Lower leg skin (tissue), 4 donors: ENCODE data around the gene PTPN13. TPM values are rescaled to one million over a fixed set of nuclear protein-coding genes. Genes with fewer than 3 reads are reported as not detected.

Experiments
- DNase-seq, 2 donors: peaks; one replicate each; pipeline ENCODE4 v3.0.0-alpha.2; 2019; ENCODE audit warnings: low spot score in 2 of 2
- H3K4me3 ChIP-seq: fragments of 200-600 bp; sonication (generic); 2 replicates; pipeline ENCODE4 v1.5.1; 2017; ENCODE audit warnings: mild to moderate bottlenecking, low read depth; ENCODE audit not compliant: poor library complexity, severe bottlenecking
- POLR2A ChIP-seq, 2 donors: fragments of 450-650 bp; IDR thresholded peaks; one replicate each; pipeline ENCODE4 v1.6.1; 2016 to 2017; ENCODE audit warnings: antibody characterized with exemption in 2 of 2, mild to moderate bottlenecking in 1 of 2, moderate library complexity in 1 of 2
- WGBS, 2 donors: methylation state at CpG; one replicate each; pipeline ENCODE4 v1.1.5; 2018; 5-methylcytosine and 5-hydroxymethylcytosine counted together
- intact Hi-C: fragments of 100-400 bp; cut with DNase I; formaldehyde crosslinking; loops from one replicate; pipeline ENCODE4 v1.15.0; 2023; ENCODE audit warnings: low total_unique reads
- total RNA-seq, 4 donors: library from RNA; depleted of rRNA; stranded (reverse); fragments of >200 nt; gene quantifications; one replicate each; pipeline ENCODE4 v1.1.0, GENCODE V29; 2016
- TF ChIP-seq, protein P1 (sequence below), 3 donors: fragments of 450-650 bp; IDR thresholded peaks; one replicate each; pipeline ENCODE4 v1.5.1; 2016; ENCODE audit warnings: antibody characterized with exemption in 3 of 3, mild to moderate bottlenecking in 3 of 3, moderate library complexity in 2 of 3

Gene PTPN13
- total RNA-seq, 4 donors from 2014 or later: 98.7 to 135 (median 113) TPM

DNA sequence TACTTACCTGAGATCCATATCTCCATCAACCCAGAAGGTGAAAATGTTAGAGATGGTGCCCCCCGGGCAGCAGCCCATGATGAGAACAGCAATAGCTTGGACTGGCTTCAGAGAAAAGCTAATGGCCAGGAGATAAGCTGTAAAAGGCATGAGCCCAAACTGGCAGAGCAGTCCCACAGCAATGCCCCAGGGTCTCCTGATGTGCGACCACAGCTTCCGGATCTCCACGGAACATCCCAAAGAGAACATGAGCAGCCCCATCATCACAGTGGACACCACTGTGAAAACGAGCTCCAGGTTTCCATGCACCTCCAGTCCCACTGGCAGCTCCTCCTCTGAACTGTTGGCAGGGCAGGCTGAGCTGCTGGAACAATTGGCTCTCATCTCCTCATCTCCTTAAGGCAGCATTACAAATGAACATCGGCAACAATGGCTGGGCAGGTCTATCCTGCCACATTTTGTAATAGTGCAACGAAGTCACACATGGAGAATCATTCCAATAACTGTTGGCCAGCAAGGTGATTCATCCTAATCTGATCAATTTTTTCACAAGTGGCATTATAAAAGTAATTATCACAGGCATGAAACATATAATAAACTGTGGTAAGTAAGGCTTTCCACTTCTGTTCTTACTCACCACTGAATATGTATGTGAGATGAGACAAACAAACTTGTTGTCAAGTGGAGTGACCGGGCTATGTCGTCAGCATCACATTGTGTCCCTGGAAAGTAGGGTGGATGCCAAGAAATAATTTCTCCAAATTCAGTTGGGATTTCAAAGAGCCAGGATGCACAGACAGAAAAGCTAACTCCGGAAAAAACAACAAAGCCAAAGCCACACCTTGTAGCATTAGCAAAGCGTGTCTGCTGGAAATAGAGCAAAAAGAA lies 254.9 kb downstream of the PTPN13 start, which contains the start of gene SLC10A6:
TSS of gene SLC10A6 (minus strand) at position 653 of the 888 bp plus-strand sequence. CDS start at position 384, 269 bp downstream.
- WGBS, 2 donors: 24 to 30% methylated on average over 9 to 11 of the region's 11 CpGs
- intact Hi-C loops: no loop called here
- H3K4me3 ChIP-seq: peak within 1 kb of the TSS; percentile 34
- TF ChIP-seq POLR2A (IDR thresholded peaks at IDR 0.05): peak in 1 of 2 donors; percentile 55
- TF ChIP-seq, protein P1, sequence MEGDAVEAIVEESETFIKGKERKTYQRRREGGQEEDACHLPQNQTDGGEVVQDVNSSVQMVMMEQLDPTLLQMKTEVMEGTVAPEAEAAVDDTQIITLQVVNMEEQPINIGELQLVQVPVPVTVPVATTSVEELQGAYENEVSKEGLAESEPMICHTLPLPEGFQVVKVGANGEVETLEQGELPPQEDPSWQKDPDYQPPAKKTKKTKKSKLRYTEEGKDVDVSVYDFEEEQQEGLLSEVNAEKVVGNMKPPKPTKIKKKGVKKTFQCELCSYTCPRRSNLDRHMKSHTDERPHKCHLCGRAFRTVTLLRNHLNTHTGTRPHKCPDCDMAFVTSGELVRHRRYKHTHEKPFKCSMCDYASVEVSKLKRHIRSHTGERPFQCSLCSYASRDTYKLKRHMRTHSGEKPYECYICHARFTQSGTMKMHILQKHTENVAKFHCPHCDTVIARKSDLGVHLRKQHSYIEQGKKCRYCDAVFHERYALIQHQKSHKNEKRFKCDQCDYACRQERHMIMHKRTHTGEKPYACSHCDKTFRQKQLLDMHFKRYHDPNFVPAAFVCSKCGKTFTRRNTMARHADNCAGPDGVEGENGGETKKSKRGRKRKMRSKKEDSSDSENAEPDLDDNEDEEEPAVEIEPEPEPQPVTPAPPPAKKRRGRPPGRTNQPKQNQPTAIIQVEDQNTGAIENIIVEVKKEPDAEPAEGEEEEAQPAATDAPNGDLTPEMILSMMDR (IDR thresholded peaks at IDR 0.05): no peak
- DNase-seq: peak in 1 of 2 donors; percentile 64

DNA sequence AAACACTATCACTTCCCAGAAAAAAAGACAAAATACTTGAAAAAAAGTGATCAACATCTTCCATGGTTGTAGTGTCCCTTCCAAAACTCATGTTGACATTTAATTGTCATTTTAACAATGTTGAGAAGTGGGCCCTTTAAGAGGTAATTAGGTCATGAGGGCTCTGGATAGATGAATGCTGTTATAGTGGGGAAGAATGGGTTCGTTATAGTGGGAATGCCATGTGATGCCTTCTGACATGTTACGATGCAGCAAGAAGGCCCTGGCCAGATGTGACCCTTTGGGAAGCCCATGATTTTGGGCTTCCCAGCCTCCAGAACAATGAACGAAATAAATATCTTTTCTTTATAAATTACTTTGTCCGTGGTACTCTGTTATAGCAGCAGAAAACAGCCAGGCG lies 259.1 kb downstream of the PTPN13 start:
- DNase-seq: no peak
- 90 to 92% methylated on average over 5 of the region's 5 CpGs for WGBS, 2 donors
- intact Hi-C loops: no loop called here
- no peak for TF ChIP-seq POLR2A (IDR thresholded peaks at IDR 0.05)
- TF ChIP-seq, protein P1 (IDR thresholded peaks at IDR 0.05): no peak
- H3K4me3 ChIP-seq: no peak overlapping the region

DNA sequence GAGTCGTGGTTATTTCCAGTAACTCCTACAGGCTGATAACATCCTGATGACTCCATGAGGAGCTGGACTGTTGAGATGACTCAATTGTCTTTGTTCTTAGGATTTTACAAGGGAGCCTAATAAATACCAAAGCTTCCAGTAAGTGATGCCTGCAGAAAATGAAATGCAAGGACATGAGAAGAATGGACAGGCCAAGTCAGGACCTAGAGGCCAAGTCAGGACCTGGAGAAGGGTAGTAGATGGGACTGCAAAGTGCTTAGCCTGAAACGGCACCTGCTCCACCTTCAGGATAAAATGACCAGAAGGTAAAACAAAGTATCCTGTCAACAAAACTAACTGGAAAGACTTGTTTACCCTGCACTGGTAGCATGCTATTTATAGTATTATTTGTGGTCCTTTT lies 261.5 kb downstream of the PTPN13 start:
- DNase-seq: no peak
- H3K4me3 ChIP-seq: no peak overlapping the region
- intact Hi-C loops: no loop called here
- 30 to 36% methylated on average over 2 of the region's 2 CpGs for WGBS, 2 donors
- TF ChIP-seq, protein P1 (IDR thresholded peaks at IDR 0.05): no peak
- no peak for TF ChIP-seq POLR2A (IDR thresholded peaks at IDR 0.05)

DNA sequence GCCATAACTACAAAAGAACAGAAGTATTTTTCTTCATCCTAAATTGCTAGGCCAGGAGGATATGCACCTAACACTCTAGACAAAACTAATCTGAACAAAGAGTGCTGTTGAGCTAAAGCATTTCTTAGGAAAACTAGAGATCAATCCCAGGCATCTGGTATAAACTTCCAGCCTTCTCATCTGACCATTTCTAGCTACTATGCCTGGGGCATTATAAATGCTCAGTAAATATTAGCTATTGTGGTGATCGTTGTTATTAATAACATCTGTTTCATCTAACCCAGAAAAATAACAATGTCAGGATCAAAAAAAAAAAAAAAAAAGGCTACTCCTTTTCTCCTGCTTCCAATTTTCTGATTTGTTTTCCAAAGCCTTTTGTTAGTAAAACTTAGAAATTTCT lies 262.8 kb downstream of the PTPN13 start:
- H3K4me3 ChIP-seq: no peak overlapping the region
- 37 to 45% methylated on average over 1 of the region's 1 CpG for WGBS, 2 donors
- DNase-seq: no peak
- intact Hi-C loops: no loop called here
- no peak for TF ChIP-seq POLR2A (IDR thresholded peaks at IDR 0.05)

DNA sequence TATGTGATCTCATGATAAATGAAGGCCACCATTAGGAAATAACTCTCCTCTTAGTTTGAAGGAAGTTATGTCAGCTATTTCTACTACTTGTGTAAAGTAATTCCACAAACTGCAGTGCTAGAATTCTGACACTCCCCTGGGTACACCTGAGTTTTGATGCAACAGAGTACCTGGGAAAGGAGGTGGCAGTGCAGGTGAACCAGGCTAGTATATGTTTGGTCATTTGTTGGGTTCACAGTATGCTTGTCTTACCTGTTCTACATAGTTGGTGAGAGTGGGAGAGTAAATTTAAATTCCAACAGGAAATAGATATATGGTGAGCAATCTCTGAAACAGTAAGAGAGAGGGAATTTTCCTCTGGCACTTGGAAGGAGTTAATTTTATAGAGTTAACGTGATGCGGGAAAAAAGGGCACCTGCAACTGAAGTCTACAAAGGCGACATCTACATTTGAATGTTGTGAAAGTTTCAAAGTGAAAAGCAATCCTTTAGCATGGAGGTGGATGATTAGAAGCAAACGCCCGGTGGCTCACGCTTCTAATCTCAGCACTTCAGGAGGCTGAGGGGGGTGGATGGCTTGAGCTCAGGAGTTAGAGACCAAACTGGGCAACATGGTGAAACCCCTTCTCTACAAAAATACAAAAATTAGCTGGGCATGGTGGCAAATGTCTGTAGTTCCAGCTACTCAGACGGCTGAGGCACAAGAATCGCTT lies 263.4 kb downstream of the PTPN13 start:
- H3K4me3 ChIP-seq: no peak overlapping the region
- intact Hi-C loops: no loop called here
- DNase-seq: no peak
- 86% methylated on average over 8 of the region's 8 CpGs for WGBS, 2 donors
- TF ChIP-seq, protein P1 (IDR thresholded peaks at IDR 0.05): no peak
- no peak for TF ChIP-seq POLR2A (IDR thresholded peaks at IDR 0.05)

Other genes starting within 250 kb of the PTPN13 start
- 1 to 10 TPM; 1.7 to 3.2 (median 2.8) TPM for gene MAPK10, start 234.3 kb upstream of the PTPN13 start, total RNA-seq